Kidney epithelial cell (primary cell): ENCODE measurements around the gene UBP1. TPM values are rescaled to one million over a fixed set of nuclear protein-coding genes. Genes with fewer than 3 reads are reported as not detected.

Experiments used
- DNase-seq: peaks from one replicate; pipeline ENCODE4 v3.0.0-alpha.2; 2010; ENCODE audit warnings: low read depth
- H3K27me3 ChIP-seq: 2 replicates; pipeline ENCODE4 v1.6.0; 2011; ENCODE audit warnings: low read length; ENCODE audit not compliant: control insufficient read depth, insufficient read depth
- H3K36me3 ChIP-seq: 2 replicates; pipeline ENCODE4 v1.5.1; 2011; ENCODE audit warnings: low read length; ENCODE audit not compliant: control insufficient read depth, insufficient read depth
- H3K4me3 ChIP-seq: 2 replicates; pipeline ENCODE4 v1.5.1; 2011; ENCODE audit warnings: low read depth, mild to moderate bottlenecking, control low read depth, low read length
- CTCF ChIP-seq: IDR thresholded peaks from 2 replicates; pipeline ENCODE4 v1.5.1; 2011; ENCODE audit warnings: mild to moderate bottlenecking, moderate library complexity, low read length, control low read depth, inconsistent platforms; ENCODE audit not compliant: insufficient read depth, poor library complexity, severe bottlenecking
- total RNA-seq: library from RNA; depleted of rRNA; stranded (reverse); fragments of >200 nt; gene quantifications from 2 replicates; pipeline ENCODE4 v1.2.3, GENCODE V29; 2015

UBP1 gene
- total RNA-seq, 1 donor from 2014 or later, result 50.9 TPM

- H3K27me3 ChIP-seq, result no peaks in the 10 kb centered on the region
- no peak for TF ChIP-seq CTCF
- H3K4me3 ChIP-seq, result no peak overlapping the region
- no peak for DNase-seq
- no peaks in the 10 kb centered on the region for H3K36me3 ChIP-seq
Observed at GRCh38 chr3:33401781-33402180, 38.4 kb downstream of the UBP1 start.

- no peaks in the 10 kb centered on the region for H3K27me3 ChIP-seq
- no peak for DNase-seq
- H3K36me3 ChIP-seq, result peaks cover 1% of the 10 kb centered on the region
- no peak for TF ChIP-seq CTCF
- H3K4me3 ChIP-seq, result no peak overlapping the region
Observed at GRCh38 chr3:33398410-33398809, 41.8 kb downstream of the UBP1 start.

GRCh38 chr3:33395900-33396299, 44.3 kb downstream of the UBP1 start:
- no peak for TF ChIP-seq CTCF
- H3K36me3 ChIP-seq, result peaks cover 2% of the 10 kb centered on the region
- H3K27me3 ChIP-seq, result no peaks in the 10 kb centered on the region
- DNase-seq, result no peak
- no peak overlapping the region for H3K4me3 ChIP-seq

GRCh38 chr3:33394403-33395054, 45.7 kb downstream of the UBP1 start:
- Histone ChIP-seq H3K27me3 (no peaks in the 10 kb centered on the region), H3K4me3 (no peak overlapping the region), H3K36me3 (peaks cover 4% of the 10 kb centered on the region)
- DNase-seq, result no peak
- TF ChIP-seq CTCF, result no peak

- DNase-seq, result peak; percentile 31
- no peaks in the 10 kb centered on the region for H3K27me3 ChIP-seq
- H3K36me3 ChIP-seq, result peaks cover 4% of the 10 kb centered on the region
- no peak overlapping the region for H3K4me3 ChIP-seq
- TF ChIP-seq CTCF, result no peak
Observed at GRCh38 chr3:33392703-33393125, 47.5 kb downstream of the UBP1 start.

- no peak for TF ChIP-seq CTCF
- H3K27me3 ChIP-seq, result no peaks in the 10 kb centered on the region
- peaks cover 4% of the 10 kb centered on the region for H3K36me3 ChIP-seq
- DNase-seq, result no peak
- no peak overlapping the region for H3K4me3 ChIP-seq
Observed at GRCh38 chr3:33392144-33392543, 48.1 kb downstream of the UBP1 start.
